Smooth muscle cell (in vitro differentiated cells): ENCODE data around the gene UNC13C. TPM values are rescaled to one million over a fixed set of nuclear protein-coding genes. Genes with fewer than 3 reads are reported as not detected.

Experiments used
- DNase-seq: peaks from one replicate; lab custom pipeline; 2025; ENCODE audit not compliant: unreplicated experiment; lab: John Stamatoyannopoulos, UW
- H2AFZ ChIP-seq: fragments of 200-600 bp; sonication (generic); 2 replicates; pipeline ENCODE4 v1.6.0; 2016; ENCODE audit warnings: antibody characterized with exemption, low read depth, mild to moderate bottlenecking
- H3F3A ChIP-seq: fragments of 200-600 bp; sonication (generic); 2 replicates; pipeline ENCODE4 v1.6.0; 2017; ENCODE audit warnings: antibody characterized with exemption, low read depth
- H3K27ac ChIP-seq: fragments of 200-600 bp; sonication (generic); 2 replicates; pipeline ENCODE4 v1.5.1; 2016; ENCODE audit warnings: low read depth, mild to moderate bottlenecking
- H3K27me3 ChIP-seq: fragments of 200-600 bp; sonication (generic); 2 replicates; pipeline ENCODE4 v1.6.1; 2016; ENCODE audit warnings: low read depth, mild to moderate bottlenecking
- H3K36me3 ChIP-seq: fragments of 200-600 bp; sonication (generic); 2 replicates; pipeline ENCODE4 v1.5.1; 2016; ENCODE audit warnings: low read depth
- H3K4me1 ChIP-seq: fragments of 200-600 bp; sonication (generic); 2 replicates; pipeline ENCODE4 v1.5.1; 2016; ENCODE audit warnings: low read depth
- H3K4me2 ChIP-seq: fragments of 200-600 bp; sonication (generic); 2 replicates; pipeline ENCODE4 v1.6.0; 2016; ENCODE audit warnings: mild to moderate bottlenecking
- H3K4me3 ChIP-seq: fragments of 200-600 bp; sonication (generic); 2 replicates; pipeline ENCODE4 v1.5.1; 2016; ENCODE audit warnings: mild to moderate bottlenecking
- H3K79me2 ChIP-seq: fragments of 200-600 bp; sonication (generic); 2 replicates; pipeline ENCODE4 v1.6.0; 2016; ENCODE audit warnings: low read depth, mild to moderate bottlenecking
- H3K9ac ChIP-seq: fragments of 200-600 bp; sonication (generic); 2 replicates; pipeline ENCODE4 v1.6.0; 2016; ENCODE audit warnings: low read depth
- H3K9me3 ChIP-seq: fragments of 200-600 bp; sonication (generic); replicated peaks from 2 replicates; pipeline ENCODE4 v1.5.1; 2016; ENCODE audit warnings: low read depth
- H4K20me1 ChIP-seq: fragments of 200-600 bp; sonication (generic); 2 replicates; pipeline ENCODE4 v1.6.0; 2016; ENCODE audit warnings: low read depth
- WGBS: methylation state at CpG from one replicate; pipeline ENCODE4 v1.1.7; 2016; ENCODE audit warnings: low lambda C conversion rate; 5-methylcytosine and 5-hydroxymethylcytosine counted together
- polyA plus RNA-seq: library from polyadenylated mRNA; unstranded; fragments of >200 nt; fragmentation: Nextera tagmentation; extraction: Ambion mirVana; gene quantifications from 2 replicates; pipeline ENCODE4 v1.2.1, GENCODE V29; 2016
- total RNA-seq: library from RNA; depleted of rRNA; stranded (reverse); fragments of >200 nt; gene quantifications from 2 replicates; pipeline ENCODE4 v1.2.3, GENCODE V29; 2014
- TF ChIP-seq, protein P1 (sequence below): fragments of 200-600 bp; sonication (generic); IDR thresholded peaks from 2 replicates; pipeline ENCODE4 v1.5.1; 2017; ENCODE audit warnings: borderline replicate concordance, mild to moderate bottlenecking, antibody characterized with exemption; ENCODE audit not compliant: insufficient read depth, poor library complexity, severe bottlenecking

Gene UNC13C
- total and polyA plus RNA-seq, 2 experiments from 2014 or later = 0.85 to 4.0 TPM

DNA sequence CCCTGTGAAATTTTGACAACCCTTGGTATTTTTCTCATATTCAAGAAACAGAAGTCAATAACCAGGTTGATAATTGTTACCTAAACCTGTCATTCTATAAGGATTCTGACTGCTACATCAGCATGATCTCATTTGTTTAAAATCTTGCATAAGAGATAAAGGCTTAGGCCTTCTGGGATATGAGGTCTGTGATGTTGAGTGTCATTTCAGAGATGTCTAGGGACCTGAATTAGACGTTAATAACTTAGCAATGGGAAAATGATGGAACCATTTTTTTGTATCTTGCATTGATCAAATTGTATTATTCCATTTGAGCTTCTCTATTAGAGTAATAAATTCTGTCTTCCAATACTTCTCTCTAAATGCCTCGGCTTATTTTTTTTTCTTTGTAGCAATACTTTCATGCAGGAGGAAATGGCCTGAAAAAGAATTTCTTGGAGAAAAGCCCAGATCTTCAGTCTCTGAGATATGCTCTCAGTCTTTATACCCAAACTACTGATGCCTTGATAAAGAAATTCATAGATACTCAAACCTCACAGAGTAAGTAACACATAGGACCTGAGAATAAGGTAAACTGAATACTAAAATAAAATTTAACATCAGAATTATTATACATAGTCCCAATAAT lies 589.3 kb downstream of the UNC13C start:
- H4K20me1 ChIP-seq = no peaks in the 10 kb centered on the region
- H3K36me3 ChIP-seq = no peaks in the 10 kb centered on the region
- H3K9me3 ChIP-seq = no peaks in the 10 kb centered on the region
- H3K27ac ChIP-seq = no peak overlapping the region
- no peak overlapping the region for H3K4me3 ChIP-seq
- no peak overlapping the region for H2AFZ ChIP-seq
- no peaks in the 10 kb centered on the region for H3K79me2 ChIP-seq
- no peak for DNase-seq
- H3K27me3 ChIP-seq = no peaks in the 10 kb centered on the region
- 58% methylated on average over 2 of the region's 2 CpGs for WGBS
- H3K4me1 ChIP-seq = no peaks in the 10 kb centered on the region
- H3K4me2 ChIP-seq = no peak overlapping the region
- no peak overlapping the region for H3K9ac ChIP-seq
- H3F3A ChIP-seq = no peaks in the 10 kb centered on the region
- TF ChIP-seq, protein P1, sequence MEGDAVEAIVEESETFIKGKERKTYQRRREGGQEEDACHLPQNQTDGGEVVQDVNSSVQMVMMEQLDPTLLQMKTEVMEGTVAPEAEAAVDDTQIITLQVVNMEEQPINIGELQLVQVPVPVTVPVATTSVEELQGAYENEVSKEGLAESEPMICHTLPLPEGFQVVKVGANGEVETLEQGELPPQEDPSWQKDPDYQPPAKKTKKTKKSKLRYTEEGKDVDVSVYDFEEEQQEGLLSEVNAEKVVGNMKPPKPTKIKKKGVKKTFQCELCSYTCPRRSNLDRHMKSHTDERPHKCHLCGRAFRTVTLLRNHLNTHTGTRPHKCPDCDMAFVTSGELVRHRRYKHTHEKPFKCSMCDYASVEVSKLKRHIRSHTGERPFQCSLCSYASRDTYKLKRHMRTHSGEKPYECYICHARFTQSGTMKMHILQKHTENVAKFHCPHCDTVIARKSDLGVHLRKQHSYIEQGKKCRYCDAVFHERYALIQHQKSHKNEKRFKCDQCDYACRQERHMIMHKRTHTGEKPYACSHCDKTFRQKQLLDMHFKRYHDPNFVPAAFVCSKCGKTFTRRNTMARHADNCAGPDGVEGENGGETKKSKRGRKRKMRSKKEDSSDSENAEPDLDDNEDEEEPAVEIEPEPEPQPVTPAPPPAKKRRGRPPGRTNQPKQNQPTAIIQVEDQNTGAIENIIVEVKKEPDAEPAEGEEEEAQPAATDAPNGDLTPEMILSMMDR = no peak

DNA sequence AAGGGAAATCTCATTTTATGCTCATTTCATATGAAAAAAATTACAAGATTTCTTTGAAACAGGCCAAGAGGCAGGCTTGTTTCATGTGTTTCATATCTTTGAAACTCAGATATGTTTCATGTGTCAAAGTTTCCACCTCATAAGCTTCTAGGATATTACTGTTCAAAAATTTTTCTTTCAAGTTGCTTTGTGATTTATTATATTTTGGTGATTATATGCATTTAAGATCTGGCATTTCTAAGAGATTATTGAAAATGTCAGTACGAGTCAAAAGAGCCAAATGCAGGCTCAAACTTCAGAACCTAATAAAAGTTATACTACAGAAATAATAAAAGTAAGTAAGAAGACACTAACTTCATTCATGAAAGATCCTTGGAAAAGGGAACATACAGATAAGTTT lies 590.1 kb downstream of the UNC13C start:
- no peaks in the 10 kb centered on the region for H3K27me3 ChIP-seq
- H3K4me1 ChIP-seq = no peaks in the 10 kb centered on the region
- no peaks in the 10 kb centered on the region for H4K20me1 ChIP-seq
- TF ChIP-seq, protein P1 = no peak
- H3K27ac ChIP-seq = no peak overlapping the region
- no peaks in the 10 kb centered on the region for H3K79me2 ChIP-seq
- H3K4me2 ChIP-seq = no peak overlapping the region
- DNase-seq = no peak
- H3F3A ChIP-seq = no peaks in the 10 kb centered on the region
- 66% methylated on average over 1 of the region's 1 CpG for WGBS
- H2AFZ ChIP-seq = no peak overlapping the region
- H3K9me3 ChIP-seq = no peaks in the 10 kb centered on the region
- H3K36me3 ChIP-seq = no peaks in the 10 kb centered on the region
- H3K9ac ChIP-seq = no peak overlapping the region
- H3K4me3 ChIP-seq = no peak overlapping the region

DNA sequence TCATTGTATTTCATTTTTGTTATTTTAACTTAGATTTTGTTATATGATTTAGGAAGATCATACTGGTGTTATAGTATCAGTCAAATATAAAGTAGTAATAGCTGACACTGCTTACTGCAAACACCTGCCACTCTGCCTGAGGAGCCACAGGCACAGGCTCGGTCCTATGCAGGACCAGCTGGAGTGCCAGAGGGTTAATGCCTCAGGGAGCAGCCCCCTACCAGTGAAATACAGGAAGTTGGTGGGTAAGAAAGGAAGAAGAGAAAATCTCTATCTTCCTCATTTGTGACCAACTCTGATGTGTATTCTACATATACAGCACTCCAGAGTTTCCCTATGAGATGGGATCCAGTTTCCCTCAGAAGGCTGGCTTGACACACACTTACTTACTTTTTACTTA lies 593.3 kb downstream of the UNC13C start:
- TF ChIP-seq, protein P1 = no peak
- H3K9me3 ChIP-seq = no peaks in the 10 kb centered on the region

DNA sequence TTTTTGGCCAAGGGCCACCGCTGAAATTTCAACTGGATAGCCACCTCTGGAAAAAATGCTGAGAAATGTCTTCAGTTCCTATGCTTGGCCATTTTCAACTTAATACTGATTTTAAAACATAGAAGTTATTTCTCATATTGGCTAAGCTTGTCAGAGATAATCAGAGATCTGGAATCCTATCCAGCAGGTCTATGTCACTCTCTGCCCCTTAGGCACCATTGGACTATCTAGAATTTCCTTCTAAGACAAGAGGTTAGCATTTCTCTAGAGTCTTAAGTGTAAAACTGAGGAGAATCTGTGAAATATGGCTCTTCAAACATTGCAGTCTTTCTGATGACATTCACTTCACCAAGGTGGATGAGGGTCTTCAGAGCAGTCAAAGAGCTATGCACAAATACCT lies 597.3 kb downstream of the UNC13C start:
- H3K27me3 ChIP-seq = no peaks in the 10 kb centered on the region
- no peak overlapping the region for H3K4me3 ChIP-seq
- no peaks in the 10 kb centered on the region for H3K4me1 ChIP-seq
- TF ChIP-seq, protein P1 = no peak
- no peaks in the 10 kb centered on the region for H3K9me3 ChIP-seq
- H2AFZ ChIP-seq = no peak overlapping the region
- no peak overlapping the region for H3K9ac ChIP-seq
- no peak for DNase-seq
- H3K27ac ChIP-seq = no peak overlapping the region
- WGBS = 75% methylated on average over 1 of the region's 1 CpG
- no peak overlapping the region for H3K4me2 ChIP-seq
- H3K79me2 ChIP-seq = no peaks in the 10 kb centered on the region
- no peaks in the 10 kb centered on the region for H3F3A ChIP-seq
- no peaks in the 10 kb centered on the region for H4K20me1 ChIP-seq
- no peaks in the 10 kb centered on the region for H3K36me3 ChIP-seq

More for the DNA sequence above, 593.3 kb downstream of the UNC13C start:
- H3K9ac ChIP-seq = no peak overlapping the region
- H4K20me1 ChIP-seq = no peaks in the 10 kb centered on the region
- H3F3A ChIP-seq = no peaks in the 10 kb centered on the region
- H3K4me2 ChIP-seq = no peak overlapping the region
- H3K4me1 ChIP-seq = no peaks in the 10 kb centered on the region
- H2AFZ ChIP-seq = no peak overlapping the region
- H3K27ac ChIP-seq = no peak overlapping the region
- no peaks in the 10 kb centered on the region for H3K36me3 ChIP-seq
- H3K4me3 ChIP-seq = no peak overlapping the region
- 82% methylated on average over 1 of the region's 1 CpG for WGBS
- H3K27me3 ChIP-seq = no peaks in the 10 kb centered on the region
- no peak for DNase-seq
- H3K79me2 ChIP-seq = no peaks in the 10 kb centered on the region
